ENCODE data around the gene S1PR3.

Gene S1PR3

GRCh38 chr9:88969646-88970373 lies 21.5 kb upstream of the S1PR3 start:
- no peak for DNase-seq (ENCODE audit: low read depth)

- DNase-seq (ENCODE audit: low read depth) = no peak
Observed at GRCh38 chr9:88971131-88971960, 19.9 kb upstream of the S1PR3 start.

GRCh38 chr9:88972401-88972800 lies 18.9 kb upstream of the S1PR3 start:
- no peak for DNase-seq (ENCODE audit: low read depth)

GRCh38 chr9:88973281-88974045 lies 17.8 kb upstream of the S1PR3 start:
- DNase-seq (ENCODE audit: low read depth) = no peak

- DNase-seq (ENCODE audit: low read depth) = no peak
Observed at GRCh38 chr9:88974641-88975040, 16.6 kb upstream of the S1PR3 start.

- DNase-seq (ENCODE audit: low read depth) = no peak
Observed at GRCh38 chr9:88975966-88976889, 15.0 kb upstream of the S1PR3 start.

- no peak for DNase-seq (ENCODE audit: low read depth)
Observed at GRCh38 chr9:88976890-88977257, 14.4 kb upstream of the S1PR3 start.

- DNase-seq (ENCODE audit: low read depth) = no peak
Observed at GRCh38 chr9:88978034-88978433, 13.2 kb upstream of the S1PR3 start.

GRCh38 chr9:88979021-88979420 lies 12.2 kb upstream of the S1PR3 start:
- no peak for DNase-seq (ENCODE audit: low read depth)

GRCh38 chr9:88979791-88980190 lies 11.5 kb upstream of the S1PR3 start:
- no peak for DNase-seq (ENCODE audit: low read depth)

GRCh38 chr9:88980740-88981203 lies 10.5 kb upstream of the S1PR3 start:
- no peak for DNase-seq (ENCODE audit: low read depth)

GRCh38 chr9:88983865-88984542 lies 7.3 kb upstream of the S1PR3 start:
- DNase-seq (ENCODE audit: low read depth) = no peak

- DNase-seq (ENCODE audit: low read depth) = no peak
Observed at GRCh38 chr9:88984543-88984883, 6.8 kb upstream of the S1PR3 start.

- DNase-seq (ENCODE audit: low read depth) = no peak
Observed at GRCh38 chr9:88985616-88986015, 5.7 kb upstream of the S1PR3 start.

- DNase-seq (ENCODE audit: low read depth) = no peak
Observed at GRCh38 chr9:88986776-88987175, 4.5 kb upstream of the S1PR3 start.

GRCh38 chr9:88987661-88988060 lies 3.6 kb upstream of the S1PR3 start:
- no peak for DNase-seq (ENCODE audit: low read depth)

- peak; percentile 73 for DNase-seq (ENCODE audit: low read depth)
Observed at GRCh38 chr9:88988796-88989641, 2.2 kb upstream of the S1PR3 start.

- no peak for DNase-seq (ENCODE audit: low read depth)
Observed at GRCh38 chr9:88990041-88990728, 1.1 kb upstream of the S1PR3 start.

GRCh38 chr9:88990729-88991065 lies 571 bp upstream of the S1PR3 start:
- no peak for DNase-seq (ENCODE audit: low read depth)

- DNase-seq (ENCODE audit: low read depth) = no peak
Observed at GRCh38 chr9:88992556-88992955, 1.3 kb downstream of the S1PR3 start.
